HCT116 (cell line): ENCODE measurements around the gene MACROD1. TPM values are rescaled to one million over a fixed set of nuclear protein-coding genes. Genes with fewer than 3 reads are reported as not detected.

Experiments used
- ATAC-seq: fragments of 200-7000 bp; cut with Tn5 transposase; 2 replicates; pipeline ENCODE4 v1.9.1; 2020; ENCODE audit warnings: mild to moderate bottlenecking, moderate library complexity
- BruUV-seq: library from RNA; stranded (reverse); fragments of 400-500 nt; replicated peaks from 2 replicates; lab custom pipeline; 2021; lab: Mats Ljungman, UMichigan
- CTCF ChIA-PET: fragments of 300-600 bp; sonication (Branson Sonifier 250); formaldehyde crosslinking; loops from one replicate; lab custom pipeline; 2021; ENCODE audit warnings: antibody characterized with exemption; lab: Charles Lee
- POLR2A ChIA-PET: fragments of 300-600, 350-600 bp; sonication (Branson Sonifier 250); formaldehyde crosslinking; loops from one replicate; lab custom pipeline; 2021; ENCODE audit warnings: antibody characterized with exemption; lab: Charles Lee
- RAD21 ChIA-PET, 2 experiments: fragments of 300-600 bp; sonication (Branson Sonifier 250); formaldehyde crosslinking; loops; one replicate each; lab custom pipeline; 2023; ENCODE audit warnings: low total read pairs in 2 of 2; ENCODE audit not compliant: uncharacterized antibody in 2 of 2, unreplicated experiment in 2 of 2, low non-redundant PET in 1 of 2; lab: Charles Lee
- DNase-seq: peaks from one replicate; pipeline ENCODE4 v3.0.0-alpha.2; 2010; ENCODE audit warnings: low read depth, low spot score
- H2AFZ ChIP-seq: fragments of 200-600 bp; shearing (Covaris generic), sonication (generic); 2 replicates; pipeline ENCODE4 v1.6.1; 2017; ENCODE audit warnings: low read depth, mixed run types, mixed read lengths, antibody characterized with exemption, low read length; ENCODE audit not compliant: poor library complexity, severe bottlenecking
- H3K27ac ChIP-seq: 2 replicates; pipeline ENCODE4 v1.5.1; 2012; ENCODE audit warnings: low read depth, low read length
- H3K27me3 ChIP-seq: fragments of 200-600 bp; sonication (generic); 2 replicates; pipeline ENCODE4 v1.6.1; 2016; ENCODE audit warnings: mixed run types, low read length, mixed read lengths; ENCODE audit not compliant: insufficient read depth
- H3K36me3 ChIP-seq, 2 experiments: fragments of 200-500 bp in 1 of 2; fragments of 200-600 bp in 1 of 2; sonication (Bioruptor generic) in 1 of 2; sonication (generic) in 1 of 2; 2 replicates each; pipeline versions ENCODE4 v1.5.1 to v1.6.1; 2014 to 2016; ENCODE audit warnings: low read length in 2 of 2, inconsistent platforms in 1 of 2, mixed read lengths in 1 of 2, mixed run types in 1 of 2; ENCODE audit not compliant: insufficient read depth in 2 of 2, control insufficient read depth in 1 of 2
- H3K4me1 ChIP-seq, 2 experiments: fragments of 200-600 bp in 1 of 2; sonication (generic) in 1 of 2; 2 replicates each; pipeline versions ENCODE4 v1.5.1 to v1.6.1; 2012 to 2017; ENCODE audit warnings: low read length in 2 of 2, inconsistent platforms in 1 of 2, mild to moderate bottlenecking in 1 of 2, mixed read lengths in 1 of 2, mixed run types in 1 of 2, moderate library complexity in 1 of 2; ENCODE audit not compliant: insufficient read depth in 2 of 2, control insufficient read depth in 1 of 2
- H3K4me2 ChIP-seq: fragments of 200-600 bp; sonication (generic); 2 replicates; pipeline ENCODE4 v1.6.1; 2017; ENCODE audit warnings: mixed run types, low read length, mixed read lengths
- H3K4me3 ChIP-seq, 2 experiments: fragments of 200-600 bp in 1 of 2; sonication (generic) in 1 of 2; replicated peaks in 1 of 2; 2 replicates each; pipeline ENCODE4 v1.5.1; 2011 to 2016; ENCODE audit warnings: low read length in 2 of 2, control low read depth in 1 of 2, low read depth in 1 of 2, mild to moderate bottlenecking in 1 of 2, mixed read lengths in 1 of 2, mixed run types in 1 of 2
- H3K79me2 ChIP-seq: fragments of 200-600 bp; sonication (generic); 2 replicates; pipeline ENCODE4 v1.6.1; 2017; ENCODE audit warnings: mild to moderate bottlenecking, mixed run types, low read length, moderate library complexity, mixed read lengths; ENCODE audit not compliant: insufficient read depth
- H3K9ac ChIP-seq: fragments of 200-600 bp; sonication (generic); 2 replicates; pipeline ENCODE4 v1.6.1; 2016; ENCODE audit warnings: low read length, mixed read lengths
- H3K9me2 ChIP-seq: fragments of 200-600 bp; sonication (generic), shearing (Covaris generic); 2 replicates; pipeline ENCODE4 v1.6.1; 2017; ENCODE audit warnings: mixed run types, mild to moderate bottlenecking, moderate library complexity; ENCODE audit not compliant: insufficient read depth
- H3K9me3 ChIP-seq, 2 experiments: fragments of 200-500 bp in 1 of 2; fragments of 200-600 bp in 1 of 2; sonication (Bioruptor generic) in 1 of 2; sonication (generic) in 1 of 2; 2 replicates each; pipeline ENCODE4 v1.6.1; 2014 to 2017; ENCODE audit warnings: low read length in 2 of 2, mixed read lengths in 2 of 2, inconsistent platforms in 1 of 2, low read depth in 1 of 2, mild to moderate bottlenecking in 1 of 2, mixed run types in 1 of 2, moderate library complexity in 1 of 2; ENCODE audit not compliant: control insufficient read depth in 1 of 2, insufficient read depth in 1 of 2
- H4K20me1 ChIP-seq: fragments of 200-600 bp; sonication (generic), shearing (Covaris generic); 2 replicates; pipeline ENCODE4 v1.6.1; 2017; ENCODE audit warnings: mixed run types, mild to moderate bottlenecking, moderate library complexity; ENCODE audit not compliant: insufficient read depth
- CBX3 ChIP-seq: IDR thresholded peaks from 2 replicates; pipeline ENCODE4 v1.6.1; 2012; ENCODE audit warnings: low read depth
- ELF1 ChIP-seq: IDR thresholded peaks from 2 replicates; pipeline ENCODE4 v1.6.1; 2012; ENCODE audit warnings: low read depth, borderline replicate concordance
- EZH2 ChIP-seq: fragments of 200-600 bp; sonication (generic); IDR thresholded peaks from 2 replicates; pipeline ENCODE4 v1.6.1; 2017; ENCODE audit warnings: antibody characterized with exemption, mixed run types
- FOSL1 ChIP-seq: IDR thresholded peaks from 2 replicates; pipeline ENCODE4 v1.6.1; 2012; ENCODE audit warnings: low read depth
- JUND ChIP-seq: IDR thresholded peaks from 2 replicates; pipeline ENCODE4 v1.6.1; 2012
- POLR2A ChIP-seq: IDR thresholded peaks from 2 replicates; pipeline ENCODE4 v1.7.0; 2011; ENCODE audit warnings: borderline replicate concordance; ENCODE audit not compliant: insufficient read depth, insufficient read length; ENCODE audit errors: extremely low read depth
- POLR2AphosphoS5 ChIP-seq: IDR thresholded peaks from 2 replicates; pipeline ENCODE4 v1.6.1; 2011; ENCODE audit warnings: mild to moderate bottlenecking, low read depth, low read length, moderate library complexity
- RAD21 ChIP-seq: IDR thresholded peaks from 2 replicates; pipeline ENCODE4 v1.6.1; 2012; ENCODE audit warnings: low read depth, mild to moderate bottlenecking
- SP1 ChIP-seq: IDR thresholded peaks from 2 replicates; pipeline ENCODE4 v1.6.1; 2012; ENCODE audit warnings: low read depth
- SRF ChIP-seq: IDR thresholded peaks from 2 replicates; pipeline ENCODE4 v1.6.1; 2012; ENCODE audit warnings: low read depth
- TCF7L2 ChIP-seq: IDR thresholded peaks from 2 replicates; pipeline ENCODE4 v1.7.0; 2011; ENCODE audit warnings: borderline replicate concordance, inconsistent platforms; ENCODE audit not compliant: insufficient read depth, insufficient read length; ENCODE audit errors: extremely low read depth
- ZFX ChIP-seq: fragments of 450-650 bp; IDR thresholded peaks from 2 replicates; pipeline ENCODE4 v1.6.1; 2017
- intact Hi-C: fragments of 100-400 bp; cut with micrococcal nuclease; formaldehyde crosslinking; loops from 2 replicates; pipeline ENCODE4 v1.10.0; 2022
- total RNA-seq: library from RNA; stranded (reverse); gene quantifications from one replicate; pipeline ENCODE4 v1.2.1, GENCODE V29; 2021; ENCODE audit not compliant: unreplicated experiment
- TF ChIP-seq, protein P1 (sequence below): IDR thresholded peaks from 2 replicates; pipeline ENCODE4 v1.6.1; 2012

MACROD1 gene
- total RNA-seq, 1 experiment from 2014 or later = 61.1 TPM

DNA sequence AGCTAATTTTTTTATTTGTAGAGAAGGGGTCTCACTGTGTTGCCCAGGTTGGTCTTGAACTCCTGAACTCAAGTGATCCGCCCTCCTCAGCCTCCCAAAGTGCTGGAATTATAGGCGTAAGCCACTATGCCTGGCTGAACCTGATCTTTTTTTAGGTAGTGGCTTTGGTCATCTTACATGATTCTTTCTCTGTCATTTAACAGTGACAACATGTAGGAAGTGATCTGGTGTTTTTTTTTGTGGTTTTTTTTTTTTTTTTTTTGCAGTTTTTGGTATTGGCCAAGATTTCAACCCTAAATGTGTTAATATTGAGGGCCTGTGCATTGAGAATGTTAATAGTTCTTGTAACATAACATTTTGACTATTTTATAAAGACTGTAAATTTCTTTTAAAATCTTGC lies 32.6 kb upstream of the MACROD1 start (continued):
- no peak for TF ChIP-seq JUND
- TF ChIP-seq ELF1 = no peak
- TF ChIP-seq POLR2AphosphoS5 = no peak

DNA sequence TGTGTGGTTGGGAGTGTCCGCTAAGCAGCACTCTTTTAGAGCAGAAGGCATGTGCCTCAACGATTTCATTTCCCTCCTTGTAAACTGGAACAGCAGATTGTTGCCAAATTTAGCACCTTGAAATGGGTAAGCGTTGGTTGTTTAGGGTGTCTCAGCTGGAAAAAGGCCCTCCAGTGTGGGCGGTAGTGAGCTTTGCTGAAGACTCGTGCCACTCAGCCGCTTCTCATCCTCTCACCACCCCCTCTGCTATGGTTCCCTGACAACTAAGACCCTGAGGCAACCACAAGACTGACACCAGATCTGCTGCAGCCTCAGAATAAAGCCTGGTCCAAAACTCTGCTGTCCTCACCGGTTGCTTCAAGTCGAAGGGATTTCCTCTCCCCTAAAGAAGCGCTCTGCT lies 30.7 kb upstream of the MACROD1 start:
- Histone ChIP-seq H3K4me2 (no peak overlapping the region), H3K9me3 (no peaks in the 10 kb centered on the region), H4K20me1 (peaks cover 15% of the 10 kb centered on the region; the same call in 1 of the 2 replicates), H3K27ac (no peak overlapping the region), H3K79me2 (peaks cover 57% of the 10 kb centered on the region), H2AFZ (no peak overlapping the region), H3K9me2 (no peaks in the 10 kb centered on the region), H3K4me3 (no peak overlapping the region), H3K9ac (no peak overlapping the region)
- no peak for DNase-seq
- POLR2A ChIA-PET = interaction anchor here (1.0 kb wide), 1 partner anchor 11 kb away, joined by 5 read pairs; the partner anchor contains the start of gene STIP1
- RAD21 ChIA-PET = no interaction called here
- intact Hi-C loops = no loop called here
- CTCF ChIA-PET = no interaction called here
- no peak for ATAC-seq
- TF ChIP-seq POLR2AphosphoS5 (no peak), FOSL1 (no peak), ZFX (no peak), EZH2 (no peak), SP1 (no peak), POLR2A (no peak), CBX3 (no peak), TCF7L2 (no peak), JUND (no peak), SRF (no peak), RAD21 (no peak)
- TF ChIP-seq, protein P1, sequence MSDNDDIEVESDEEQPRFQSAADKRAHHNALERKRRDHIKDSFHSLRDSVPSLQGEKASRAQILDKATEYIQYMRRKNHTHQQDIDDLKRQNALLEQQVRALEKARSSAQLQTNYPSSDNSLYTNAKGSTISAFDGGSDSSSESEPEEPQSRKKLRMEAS = no peak
- TF ChIP-seq, all 23 proteins: peak for 0
- Histone ChIP-seq H3K36me3 (peaks cover 70 to 80% of the 10 kb centered on the region in 2 experiments), H3K4me1 (no peaks in the 10 kb centered on the region), H3K27me3 (no peaks in the 10 kb centered on the region)
- BruUV-seq = no TSS peak
